Left hindlimb (tissue), 1 donor: ENCODE results near the gene ATP11A.

Experiments
- DNase-seq: peaks from one replicate; pipeline ENCODE4 v3.0.0-alpha.2; 2018

ATP11A gene

DNA sequence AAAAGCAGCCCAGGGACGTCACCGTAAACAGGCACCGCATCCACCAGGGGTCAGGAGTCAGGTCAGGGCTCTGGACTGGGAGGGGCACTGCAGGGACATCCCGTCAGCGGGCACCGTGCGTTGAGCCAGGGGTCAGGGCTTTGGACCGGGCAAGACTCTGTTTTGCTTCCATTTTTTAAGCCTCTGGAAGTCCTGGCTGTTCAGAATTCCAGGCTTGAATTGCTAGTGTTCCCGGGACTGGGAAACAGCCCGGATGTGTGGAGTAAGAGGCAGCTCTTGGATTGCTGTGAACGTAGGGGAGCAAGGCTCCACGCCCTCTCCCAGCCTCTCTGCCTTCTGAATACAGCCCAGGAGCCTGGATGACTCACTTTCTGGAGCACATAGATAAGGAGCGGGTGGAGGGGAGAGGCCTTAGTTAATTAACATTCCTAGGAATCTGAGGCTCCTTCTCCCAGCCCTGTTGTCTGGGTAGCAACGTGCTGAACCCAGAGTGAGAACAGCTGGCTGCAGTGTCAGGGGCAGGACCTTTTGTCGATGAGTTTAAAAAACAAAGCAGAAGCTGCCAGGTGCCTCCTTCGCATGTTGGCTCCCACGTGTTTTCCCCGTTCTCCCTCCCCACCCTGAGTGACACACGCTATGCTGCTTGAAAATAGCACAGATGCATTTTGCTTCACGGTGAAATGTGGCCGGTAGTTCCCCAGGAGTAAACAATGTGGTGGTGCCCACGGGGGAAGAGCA, 21.9 kb downstream of the ATP11A start:
- peak; percentile 87 for DNase-seq

- DNase-seq, result no peak
Observed at GRCh38 chr13:112712451-112713207, 22.8 kb downstream of the ATP11A start.

DNA sequence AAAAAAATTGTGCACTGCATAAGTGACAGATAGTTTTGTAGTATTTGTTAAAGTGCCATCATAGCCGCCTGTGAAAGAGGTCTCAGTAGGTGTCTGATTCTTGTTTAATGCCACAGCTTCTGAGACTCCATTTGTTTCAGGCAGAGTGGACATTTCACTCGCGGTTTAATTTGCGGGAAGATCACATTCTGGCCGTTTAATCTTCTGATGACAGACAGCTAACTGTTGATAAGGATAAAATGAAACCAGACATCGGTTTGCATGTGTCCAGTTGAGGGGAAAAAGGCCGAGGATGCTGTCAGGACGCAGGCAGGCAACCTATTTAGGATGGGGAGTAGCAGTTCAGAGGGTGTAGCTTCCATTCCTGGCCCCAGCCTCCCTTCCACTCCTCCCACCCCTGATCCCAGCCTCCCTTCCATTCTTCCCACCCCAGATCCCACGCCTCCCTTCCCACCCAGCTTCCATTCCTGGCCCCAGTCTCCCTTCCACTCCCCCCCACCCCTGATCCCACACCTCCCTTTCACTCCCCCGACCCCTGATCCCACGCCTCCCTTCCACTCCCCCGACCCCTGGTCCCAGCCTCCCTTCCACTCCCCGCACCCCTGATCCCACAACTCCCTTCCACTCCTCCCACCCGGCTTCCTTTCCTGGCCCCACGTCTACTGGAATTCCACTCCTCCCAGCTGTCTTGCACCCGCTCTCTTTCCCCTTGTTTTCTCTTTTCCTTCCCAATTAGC, 23.8 kb downstream of the ATP11A start:
- no peak for DNase-seq

DNA sequence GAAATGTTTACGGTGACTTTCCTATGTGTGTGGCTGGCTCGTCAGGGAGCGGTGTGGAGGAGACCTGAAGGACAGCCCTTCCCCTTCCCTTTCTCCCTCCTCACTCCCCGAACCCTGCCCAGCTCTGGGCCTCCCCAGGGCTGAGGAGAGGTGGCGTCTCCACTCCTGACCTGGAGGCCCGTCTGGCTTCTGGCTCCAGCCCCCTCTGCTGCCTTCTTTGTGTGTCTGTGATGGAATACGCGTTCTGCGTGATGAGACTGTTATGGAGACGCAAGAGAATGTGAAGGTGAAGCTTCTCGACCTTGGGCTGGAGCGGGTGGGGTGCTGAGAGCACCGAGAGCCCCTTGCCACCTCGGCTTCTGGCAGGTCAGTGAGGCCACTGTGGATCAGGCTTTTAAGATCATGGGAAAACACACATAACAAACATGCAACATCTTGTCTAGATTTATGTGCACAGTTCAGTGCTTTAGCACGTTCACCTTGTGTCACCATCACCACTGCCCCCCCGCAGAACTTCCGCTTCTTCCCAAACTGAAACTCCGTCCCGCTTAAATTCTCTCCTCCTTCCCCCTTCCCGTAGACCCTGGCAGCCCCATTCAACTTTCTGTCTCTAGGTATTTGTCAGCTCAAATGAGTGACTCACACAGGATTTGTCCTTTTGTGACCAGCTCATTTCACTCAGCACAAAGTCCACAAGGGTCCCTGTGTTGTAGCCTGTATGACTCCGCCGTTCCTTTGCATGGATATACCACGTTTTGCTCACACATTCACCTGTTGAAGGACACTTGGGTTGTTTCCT, 24.7 kb downstream of the ATP11A start:
- no peak for DNase-seq

DNA sequence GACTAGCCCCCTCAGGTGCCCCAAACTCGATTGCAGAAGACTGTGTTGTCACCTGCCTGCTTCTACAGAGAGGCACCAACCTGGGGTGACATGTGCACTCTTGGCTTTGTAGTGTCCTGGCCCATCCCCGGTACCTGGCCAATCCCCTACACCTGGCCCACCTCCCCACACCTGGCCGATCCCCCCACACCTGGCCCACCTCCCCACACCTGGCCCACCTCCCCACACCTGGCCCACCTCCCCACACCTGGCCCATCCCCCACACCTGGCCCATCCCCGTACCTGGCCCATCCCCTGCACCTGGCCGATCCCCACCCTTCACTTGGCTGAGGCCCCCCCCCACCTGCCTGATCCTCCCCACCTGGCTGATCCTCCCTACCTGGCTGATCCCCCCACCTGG, 25.4 kb downstream of the ATP11A start:
- no peak for DNase-seq

DNA sequence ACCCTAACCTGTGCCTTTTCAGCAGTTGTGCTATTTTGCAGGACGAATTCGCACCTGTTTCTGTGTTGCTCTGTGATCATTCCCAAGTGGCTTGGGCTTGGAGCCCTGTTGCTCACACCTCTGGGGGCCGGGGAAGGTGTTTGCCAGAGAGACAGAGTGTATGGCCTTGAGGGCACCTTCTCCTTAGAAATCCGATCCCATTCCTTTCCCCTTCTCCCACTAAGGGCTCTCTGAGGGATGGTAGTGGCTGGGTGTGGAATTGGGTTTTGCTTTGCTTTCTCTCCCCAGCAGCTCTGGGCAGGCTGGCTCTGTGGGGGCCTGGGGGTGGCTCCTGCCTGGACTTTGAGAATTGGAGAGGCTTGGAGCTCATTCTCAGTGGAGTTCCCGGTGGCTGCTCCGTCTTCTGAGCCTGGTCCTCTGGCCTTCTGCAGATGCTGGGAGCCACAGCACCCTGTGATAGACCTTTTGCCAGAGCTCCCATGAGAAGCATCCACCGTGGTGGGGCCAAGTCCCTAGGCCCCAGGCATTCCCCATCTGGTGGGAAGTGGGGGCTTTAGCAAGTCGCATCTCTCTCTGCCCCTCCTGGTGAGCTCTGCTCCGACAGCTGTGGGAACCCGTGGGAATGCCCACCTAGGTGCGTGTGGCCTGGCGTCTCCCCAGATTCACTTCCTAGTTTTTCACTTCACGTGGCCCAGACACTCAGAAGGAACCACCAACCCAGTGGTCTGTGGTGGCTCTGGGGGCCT, 26.1 kb downstream of the ATP11A start:
- DNase-seq, result no peak

DNA sequence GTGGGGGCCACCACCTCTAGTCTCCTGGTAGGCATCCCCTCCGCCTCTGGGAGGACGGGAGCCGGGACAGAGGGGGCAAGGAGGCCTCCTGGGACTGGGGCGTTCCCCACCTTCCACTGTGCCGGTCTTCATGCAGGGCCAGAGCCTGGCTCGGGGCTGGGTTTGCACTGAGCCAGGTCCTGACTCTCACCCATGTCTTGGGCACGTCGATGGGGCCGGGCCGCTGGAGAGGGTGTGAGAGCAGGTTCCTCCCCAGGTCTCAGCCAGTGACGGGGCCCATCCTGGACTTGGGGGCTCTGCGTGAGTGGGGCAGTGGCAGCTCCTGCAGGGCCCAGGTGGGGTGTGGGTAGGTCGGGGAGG, 26.6 kb downstream of the ATP11A start:
- DNase-seq, result no peak

DNA sequence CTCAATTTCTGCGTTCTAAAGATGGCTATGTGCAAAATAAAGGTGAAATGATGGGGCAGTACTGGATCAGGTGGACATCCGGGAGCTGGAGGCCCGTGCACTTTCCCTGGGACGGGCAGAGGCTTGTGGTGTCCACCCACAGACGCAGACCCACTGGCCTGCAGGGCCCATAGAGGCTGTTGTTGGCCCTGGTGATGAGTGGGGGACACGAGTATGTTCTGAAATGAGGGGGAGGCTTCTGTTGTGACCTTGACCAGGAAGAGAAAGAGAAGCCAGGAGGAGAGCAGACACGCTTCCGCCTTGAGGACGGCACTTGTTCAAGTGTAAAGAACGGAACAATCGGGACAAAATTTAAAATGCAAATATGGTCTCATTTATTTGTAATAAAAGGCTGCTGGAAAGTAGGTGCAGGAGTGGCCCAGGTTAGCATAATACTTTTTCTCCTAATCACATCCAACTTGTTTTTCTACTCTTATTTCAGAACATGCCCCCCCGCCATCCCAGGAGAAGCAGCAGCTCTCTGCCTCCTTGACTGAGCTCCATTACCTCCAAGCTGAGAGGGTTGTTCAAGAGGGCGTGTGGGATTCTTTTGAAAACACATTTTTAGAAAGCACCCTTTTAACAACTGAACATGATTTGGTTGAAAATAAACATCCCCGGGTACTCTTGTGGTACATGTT, 27.1 kb downstream of the ATP11A start:
- DNase-seq, result no peak

GRCh38 chr13:112718318-112718717, 28.5 kb downstream of the ATP11A start:
- DNase-seq, result no peak

DNA sequence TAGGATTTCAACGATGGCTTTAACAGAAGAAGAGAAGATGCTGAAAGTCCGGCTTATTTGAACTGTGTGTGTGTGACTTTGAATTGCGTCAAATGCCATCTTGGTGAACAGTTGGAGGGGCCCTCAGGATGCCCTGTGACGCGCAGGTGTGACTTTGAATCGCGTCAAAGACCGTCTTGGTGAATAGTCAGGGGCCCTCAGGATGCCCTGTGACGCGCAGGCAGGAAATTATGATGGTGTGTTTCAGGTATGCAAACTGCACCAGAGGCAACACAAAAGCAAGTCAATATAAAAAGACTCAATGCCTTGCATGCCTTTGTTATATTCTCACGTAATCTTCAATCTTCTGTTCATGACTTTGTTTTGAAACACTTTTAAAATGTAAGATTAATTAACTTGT, 29.2 kb downstream of the ATP11A start:
- DNase-seq, result no peak

- DNase-seq, result no peak
Observed at GRCh38 chr13:112719556-112719955, 29.7 kb downstream of the ATP11A start.

GRCh38 chr13:112720251-112720650, 30.4 kb downstream of the ATP11A start:
- DNase-seq, result no peak

- no peak for DNase-seq
Observed at GRCh38 chr13:112720814-112721197, 31.0 kb downstream of the ATP11A start.

DNA sequence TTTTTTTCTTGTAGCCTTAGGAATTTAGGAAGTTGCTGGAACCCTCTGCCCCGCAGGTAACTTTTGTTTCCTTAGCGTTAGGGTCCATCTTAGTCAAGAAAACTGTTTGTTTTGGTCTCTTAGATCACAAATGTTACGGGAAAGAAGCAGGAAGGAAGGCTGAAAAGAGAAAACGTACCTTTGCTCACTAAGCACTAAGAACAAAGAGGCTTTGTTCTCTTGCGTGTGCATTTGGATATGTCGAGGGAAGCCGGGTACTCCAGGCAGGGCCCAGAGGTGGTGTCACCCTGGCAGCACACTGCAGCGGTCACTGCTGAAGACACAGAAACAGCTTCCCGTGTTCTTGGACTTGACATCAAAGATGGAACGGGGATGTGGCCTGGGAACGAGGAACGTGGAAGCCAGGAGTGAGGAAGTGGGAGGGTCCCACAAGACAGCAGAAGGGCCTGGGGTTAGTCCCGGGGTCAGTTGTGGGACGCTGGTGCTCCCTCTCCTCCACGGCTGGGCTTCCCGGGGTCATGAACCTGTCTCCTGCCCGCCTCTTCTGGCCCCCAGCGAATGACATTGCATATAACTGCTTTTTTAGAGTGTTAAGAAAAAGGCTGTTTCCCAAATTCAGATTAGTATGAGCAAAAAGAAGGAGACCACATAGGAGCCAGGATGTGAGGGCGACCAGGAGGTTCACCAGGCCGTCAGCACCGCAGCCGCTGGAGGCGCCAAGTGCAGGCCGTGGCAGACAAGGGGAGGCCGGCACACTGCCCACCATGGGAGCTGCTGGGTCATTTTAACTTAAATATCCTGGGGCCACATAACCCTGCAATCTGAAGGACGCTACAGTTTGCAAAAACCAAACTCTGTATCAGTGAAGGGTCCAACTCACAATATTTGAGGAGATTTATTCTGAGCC, 31.6 kb downstream of the ATP11A start:
- DNase-seq, result no peak

GRCh38 chr13:112722433-112723263, 32.8 kb downstream of the ATP11A start:
- no peak for DNase-seq

GRCh38 chr13:112723771-112724170, 33.9 kb downstream of the ATP11A start:
- DNase-seq, result no peak

- DNase-seq, result no peak
Observed at GRCh38 chr13:112724788-112725345, 35.0 kb downstream of the ATP11A start.

- no peak for DNase-seq
Observed at GRCh38 chr13:112725346-112726015, 35.6 kb downstream of the ATP11A start.
